Uterus (tissue), 4 donors: ENCODE measurements around the gene HLCS. TPM values are rescaled to one million over a fixed set of nuclear protein-coding genes. Genes with fewer than 3 reads are reported as not detected.

Source experiments
- DNase-seq, 2 donors: peaks; one replicate each; pipeline ENCODE4 v3.0.0-alpha.2; 2019 to 2020
- H3K27ac ChIP-seq, 2 donors: fragments of 200-600 bp; sonication (generic); 1 replicate in 1 of 2; 2 replicates in 1 of 2; pipeline ENCODE4 v1.5.1; 2016 to 2018
- H3K27me3 ChIP-seq, 2 donors: fragments of 200-600 bp; sonication (generic); one replicate each; pipeline ENCODE4 v1.5.1; 2018 to 2019; ENCODE audit warnings: control low read depth in 1 of 2
- H3K36me3 ChIP-seq, 2 donors: fragments of 200-600 bp; sonication (generic); one replicate each; pipeline ENCODE4 v1.5.1; 2019; ENCODE audit warnings: control low read depth in 1 of 2
- H3K4me1 ChIP-seq, 2 donors: fragments of 200-600 bp; sonication (generic); one replicate each; pipeline ENCODE4 v1.5.1; 2018 to 2019; ENCODE audit warnings: control low read depth in 1 of 2
- H3K4me3 ChIP-seq, 2 donors: fragments of 200-600 bp; sonication (generic); 1 replicate in 1 of 2; 2 replicates in 1 of 2; pipeline ENCODE4 v1.5.1; 2018 to 2019; ENCODE audit warnings: mild to moderate bottlenecking in 1 of 2
- H3K9me3 ChIP-seq, 2 donors: fragments of 200-600 bp; sonication (generic); one replicate each; pipeline ENCODE4 v1.5.1; 2019; ENCODE audit warnings: control low read depth in 1 of 2
- CTCF ChIP-seq, 4 experiments: fragments of 200-600 bp in 2 of 4; fragments of 450-650 bp in 2 of 4; sonication (generic) in 2 of 4; IDR thresholded peaks; one replicate each; pipeline ENCODE4 v1.5.1; 2016 to 2019; ENCODE audit warnings: antibody characterized with exemption in 4 of 4, mild to moderate bottlenecking in 2 of 4, moderate library complexity in 1 of 4
- POLR2A ChIP-seq, 2 donors: fragments of 450-650 bp; IDR thresholded peaks; one replicate each; pipeline ENCODE4 v1.6.1; 2016; ENCODE audit warnings: antibody characterized with exemption in 2 of 2, mild to moderate bottlenecking in 1 of 2, moderate library complexity in 1 of 2
- intact Hi-C: fragments of 100-400 bp; cut with DNase I; formaldehyde crosslinking; loops from one replicate; pipeline ENCODE4 v1.15.1; 2023; ENCODE audit warnings: low total_unique reads
- total RNA-seq, 4 donors: library from RNA; depleted of rRNA in 3 of 4; stranded (reverse); fragments of >200 nt in 3 of 4; gene quantifications; one replicate each; pipeline versions ENCODE4 v1.1.0 to v1.2.4, GENCODE V29; 2014 to 2023
- donor health status: DM: yes; HTN: yes; CAD: no.

The HLCS gene
- total RNA-seq, 4 donors from 2014 or later = 3.8 to 31.4 (median 15.4) TPM

GRCh38 chr21:36851121-36851520 lies 115.3 kb downstream of the HLCS start:
- H3K9me3 ChIP-seq = no peaks in the 10 kb centered on the region

GRCh38 chr21:36850372-36850771 lies 116.1 kb downstream of the HLCS start:
- Histone ChIP-seq H3K36me3 (no peaks in the 10 kb centered on the region), H3K9me3 (no peaks in the 10 kb centered on the region), H3K27ac (no peak overlapping the region), H3K27me3 (no peaks in the 10 kb centered on the region), H3K4me3 (no peak overlapping the region), H3K4me1 (no peaks in the 10 kb centered on the region)
- TF ChIP-seq CTCF (IDR thresholded peaks at IDR 0.05) = no peak
- no peak for TF ChIP-seq POLR2A (IDR thresholded peaks at IDR 0.05)
- no peak for DNase-seq
- intact Hi-C loops = no loop called here

More at GRCh38 chr21:36851121-36851520, 115.3 kb downstream of the HLCS start:
- DNase-seq = no peak
- Histone ChIP-seq H3K4me1 (no peaks in the 10 kb centered on the region), H3K27ac (no peak overlapping the region), H3K36me3 (no peaks in the 10 kb centered on the region), H3K27me3 (no peaks in the 10 kb centered on the region), H3K4me3 (no peak overlapping the region)
- intact Hi-C loops = no loop called here
- no peak for TF ChIP-seq POLR2A (IDR thresholded peaks at IDR 0.05)
- TF ChIP-seq CTCF (IDR thresholded peaks at IDR 0.05) = no peak

GRCh38 chr21:36849461-36850105 lies 116.9 kb downstream of the HLCS start:
- Histone ChIP-seq H3K36me3 (no peaks in the 10 kb centered on the region), H3K27ac (no peak overlapping the region), H3K4me1 (no peaks in the 10 kb centered on the region), H3K4me3 (no peak overlapping the region), H3K9me3 (no peaks in the 10 kb centered on the region), H3K27me3 (no peaks in the 10 kb centered on the region)
- no peak for TF ChIP-seq POLR2A (IDR thresholded peaks at IDR 0.05)
- no peak for TF ChIP-seq CTCF (IDR thresholded peaks at IDR 0.05)
- intact Hi-C loops = no loop called here
- no peak for DNase-seq

GRCh38 chr21:36848730-36849274 lies 117.7 kb downstream of the HLCS start:
- intact Hi-C loops = no loop called here
- Histone ChIP-seq H3K36me3 (no peaks in the 10 kb centered on the region), H3K4me3 (no peak overlapping the region), H3K9me3 (no peaks in the 10 kb centered on the region), H3K27ac (no peak overlapping the region), H3K4me1 (no peaks in the 10 kb centered on the region), H3K27me3 (no peaks in the 10 kb centered on the region)
- no peak for DNase-seq
- TF ChIP-seq POLR2A (IDR thresholded peaks at IDR 0.05) (no peak), CTCF (IDR thresholded peaks at IDR 0.05) (no peak)

- Histone ChIP-seq H3K36me3 (no peaks in the 10 kb centered on the region), H3K4me1 (no peaks in the 10 kb centered on the region), H3K27me3 (no peaks in the 10 kb centered on the region), H3K9me3 (no peaks in the 10 kb centered on the region), H3K4me3 (no peak overlapping the region), H3K27ac (no peak overlapping the region)
- intact Hi-C loops = no loop called here
- no peak for DNase-seq
- TF ChIP-seq CTCF (IDR thresholded peaks at IDR 0.05) (no peak), POLR2A (IDR thresholded peaks at IDR 0.05) (no peak)
Measured at GRCh38 chr21:36847189-36847588, 119.3 kb downstream of the HLCS start.
